C4-2B (cell line): ENCODE results near the gene BRSK2.
"Not testable (repeated sequence)": the region's sequence is repeated elsewhere in the genome, so short reads cannot be mapped to it uniquely, and the experiment has no call there.

Experiments used
- H3K27ac ChIP-seq: fragments of 450-650 bp; 2 replicates; pipeline ENCODE4 v1.5.1; 2017
- ZFX ChIP-seq: fragments of 450-650 bp; IDR thresholded peaks from 2 replicates; pipeline ENCODE4 v1.6.1; 2017
- TF ChIP-seq, protein P1 (sequence below): fragments of 450-650 bp; conservative IDR thresholded peaks from 2 replicates; pipeline ENCODE4 v1.5.1; 2017; ENCODE audit warnings: mild to moderate bottlenecking

Gene BRSK2

GRCh38 chr11:1389932-1390568, at the start of gene BRSK2:
TSS of gene BRSK2 (plus strand) at chr11:1389934. CDS start at chr11:1390285, 351 bp downstream.
- peak within 1 kb of the TSS; percentile 77 for H3K27ac ChIP-seq
- TF ChIP-seq, protein P1, sequence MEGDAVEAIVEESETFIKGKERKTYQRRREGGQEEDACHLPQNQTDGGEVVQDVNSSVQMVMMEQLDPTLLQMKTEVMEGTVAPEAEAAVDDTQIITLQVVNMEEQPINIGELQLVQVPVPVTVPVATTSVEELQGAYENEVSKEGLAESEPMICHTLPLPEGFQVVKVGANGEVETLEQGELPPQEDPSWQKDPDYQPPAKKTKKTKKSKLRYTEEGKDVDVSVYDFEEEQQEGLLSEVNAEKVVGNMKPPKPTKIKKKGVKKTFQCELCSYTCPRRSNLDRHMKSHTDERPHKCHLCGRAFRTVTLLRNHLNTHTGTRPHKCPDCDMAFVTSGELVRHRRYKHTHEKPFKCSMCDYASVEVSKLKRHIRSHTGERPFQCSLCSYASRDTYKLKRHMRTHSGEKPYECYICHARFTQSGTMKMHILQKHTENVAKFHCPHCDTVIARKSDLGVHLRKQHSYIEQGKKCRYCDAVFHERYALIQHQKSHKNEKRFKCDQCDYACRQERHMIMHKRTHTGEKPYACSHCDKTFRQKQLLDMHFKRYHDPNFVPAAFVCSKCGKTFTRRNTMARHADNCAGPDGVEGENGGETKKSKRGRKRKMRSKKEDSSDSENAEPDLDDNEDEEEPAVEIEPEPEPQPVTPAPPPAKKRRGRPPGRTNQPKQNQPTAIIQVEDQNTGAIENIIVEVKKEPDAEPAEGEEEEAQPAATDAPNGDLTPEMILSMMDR, result no peak
- TF ChIP-seq ZFX, result no peak

- TF ChIP-seq, protein P1, result no peak
- TF ChIP-seq ZFX, result no peak
Observed at GRCh38 chr11:1340111-1340510, 49.6 kb upstream of the BRSK2 start.

DNA sequence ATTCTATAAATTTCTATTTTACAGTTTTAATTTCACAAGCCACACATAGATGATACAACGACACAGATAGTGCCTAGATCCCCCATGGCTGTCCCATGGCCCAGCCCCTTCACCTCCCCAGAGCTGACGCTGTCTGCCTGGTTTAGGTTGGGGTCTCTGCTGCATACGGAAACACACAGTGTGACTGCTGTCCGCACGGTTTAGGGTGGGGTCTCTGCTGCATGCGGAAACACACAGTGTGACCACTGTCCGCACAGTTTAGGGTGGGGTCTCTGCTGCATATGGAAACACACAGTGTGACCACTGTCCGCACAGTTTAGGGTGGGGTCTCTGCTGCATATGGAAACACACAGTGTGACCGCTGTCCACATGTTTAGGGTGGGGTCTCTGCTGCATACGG, 48.5 kb upstream of the BRSK2 start:
- H3K27ac ChIP-seq, result not testable (repeated sequence)

More at GRCh38 chr11:1340111-1340510, 49.6 kb upstream of the BRSK2 start:
- no peak overlapping the region for H3K27ac ChIP-seq

GRCh38 chr11:1341928-1342524, 47.7 kb upstream of the BRSK2 start:
- TF ChIP-seq, protein P1, result no peak

GRCh38 chr11:1342946-1343345, 46.8 kb upstream of the BRSK2 start:
- TF ChIP-seq, protein P1, result no peak
- TF ChIP-seq ZFX, result no peak
- H3K27ac ChIP-seq, result no peak overlapping the region

More at GRCh38 chr11:1341928-1342524, 47.7 kb upstream of the BRSK2 start:
- no peak overlapping the region for H3K27ac ChIP-seq

GRCh38 chr11:1343391-1344055, 46.2 kb upstream of the BRSK2 start:
- no peak overlapping the region for H3K27ac ChIP-seq
- TF ChIP-seq, protein P1, result no peak
- TF ChIP-seq ZFX, result no peak

GRCh38 chr11:1344056-1344635, 45.6 kb upstream of the BRSK2 start:
- no peak for TF ChIP-seq ZFX
- TF ChIP-seq, protein P1, result no peak
- H3K27ac ChIP-seq, result no peak overlapping the region
